GM12875 (cell line): ENCODE data around the gene ERF.

Experiments used
- H3K4me3 ChIP-seq: one replicate; pipeline ENCODE4 v1.5.1; 2011; ENCODE audit warnings: low read depth, low read length, control low read depth
- TF ChIP-seq, protein P1 (sequence below): IDR thresholded peaks from 2 replicates; pipeline ENCODE4 v1.5.1; 2011; ENCODE audit warnings: low read depth, mild to moderate bottlenecking, control low read depth, inconsistent platforms, low read length, moderate library complexity, borderline replicate concordance; ENCODE audit not compliant: insufficient read depth

Gene ERF

DNA sequence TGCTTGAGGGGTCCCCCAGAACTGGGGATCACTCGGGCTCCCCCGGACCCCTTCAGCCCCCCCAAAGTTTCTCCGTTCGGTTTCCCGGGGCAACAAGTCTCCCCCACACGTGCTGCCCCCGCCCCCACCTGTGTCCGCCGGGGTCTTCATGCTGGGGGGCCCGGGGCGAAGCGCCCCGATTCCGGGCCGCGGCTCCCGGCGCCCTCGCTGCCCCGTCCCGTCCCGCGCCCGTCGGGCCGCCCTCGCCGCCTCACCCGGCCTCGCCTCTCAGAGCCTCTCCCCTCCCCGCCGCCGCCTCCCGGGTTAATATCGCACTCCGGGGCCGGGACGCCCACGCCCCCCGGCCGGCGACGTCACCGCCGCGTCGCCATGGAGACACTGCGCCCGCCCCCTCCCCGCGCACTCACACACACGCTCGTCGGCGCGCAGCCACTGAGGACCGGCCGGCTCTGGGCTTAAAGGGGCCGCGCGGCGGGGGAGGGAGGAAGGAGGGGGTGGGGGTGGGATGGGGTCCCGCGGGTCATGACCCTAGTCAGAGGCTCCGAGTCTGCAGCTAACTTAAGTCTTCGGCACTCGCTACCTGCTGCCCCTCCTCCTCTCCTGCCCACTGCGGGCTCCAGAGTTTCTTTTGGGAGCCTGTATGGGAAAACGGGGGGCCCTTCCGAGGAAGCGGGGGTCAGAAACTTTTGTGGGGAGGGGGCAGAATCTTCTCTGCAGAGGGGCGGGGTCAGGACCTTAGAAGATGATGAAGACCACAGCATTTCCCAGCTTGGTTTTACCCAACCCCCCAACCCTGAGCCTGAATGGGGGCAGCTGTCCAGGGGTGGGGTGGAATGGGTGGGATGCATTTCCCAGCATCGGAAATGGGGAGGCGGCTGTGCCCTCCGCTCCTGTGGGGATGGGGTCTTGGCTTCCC, at the start of gene ERF:
TSS of gene ERF (minus strand) at position 279 of the 916 bp plus-strand sequence. CDS start at position 150, 129 bp downstream.
- H3K4me3 ChIP-seq: peak within 1 kb of the TSS; percentile 95
- TF ChIP-seq, protein P1, sequence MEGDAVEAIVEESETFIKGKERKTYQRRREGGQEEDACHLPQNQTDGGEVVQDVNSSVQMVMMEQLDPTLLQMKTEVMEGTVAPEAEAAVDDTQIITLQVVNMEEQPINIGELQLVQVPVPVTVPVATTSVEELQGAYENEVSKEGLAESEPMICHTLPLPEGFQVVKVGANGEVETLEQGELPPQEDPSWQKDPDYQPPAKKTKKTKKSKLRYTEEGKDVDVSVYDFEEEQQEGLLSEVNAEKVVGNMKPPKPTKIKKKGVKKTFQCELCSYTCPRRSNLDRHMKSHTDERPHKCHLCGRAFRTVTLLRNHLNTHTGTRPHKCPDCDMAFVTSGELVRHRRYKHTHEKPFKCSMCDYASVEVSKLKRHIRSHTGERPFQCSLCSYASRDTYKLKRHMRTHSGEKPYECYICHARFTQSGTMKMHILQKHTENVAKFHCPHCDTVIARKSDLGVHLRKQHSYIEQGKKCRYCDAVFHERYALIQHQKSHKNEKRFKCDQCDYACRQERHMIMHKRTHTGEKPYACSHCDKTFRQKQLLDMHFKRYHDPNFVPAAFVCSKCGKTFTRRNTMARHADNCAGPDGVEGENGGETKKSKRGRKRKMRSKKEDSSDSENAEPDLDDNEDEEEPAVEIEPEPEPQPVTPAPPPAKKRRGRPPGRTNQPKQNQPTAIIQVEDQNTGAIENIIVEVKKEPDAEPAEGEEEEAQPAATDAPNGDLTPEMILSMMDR: no peak

DNA sequence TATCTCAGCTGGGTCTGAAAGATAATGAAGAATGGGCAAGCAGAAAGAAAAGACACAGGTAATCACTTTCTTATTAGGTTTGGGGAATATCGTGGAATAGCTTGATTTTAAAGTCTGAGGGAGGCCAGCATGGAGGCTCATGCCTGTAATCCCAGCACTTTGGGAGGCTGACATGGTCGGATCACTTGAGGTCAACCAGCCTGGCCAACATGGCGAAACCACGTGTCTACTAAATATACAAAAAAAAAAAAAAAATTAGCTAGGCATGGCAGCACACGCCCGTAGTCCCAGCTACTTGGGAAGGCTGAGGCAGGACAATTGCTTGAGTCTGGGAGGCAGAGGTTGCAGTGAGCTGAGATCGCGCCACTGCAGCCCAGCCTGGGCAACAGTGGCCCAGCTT, 48.9 kb upstream of the ERF start:
- no peak overlapping the region for H3K4me3 ChIP-seq

DNA sequence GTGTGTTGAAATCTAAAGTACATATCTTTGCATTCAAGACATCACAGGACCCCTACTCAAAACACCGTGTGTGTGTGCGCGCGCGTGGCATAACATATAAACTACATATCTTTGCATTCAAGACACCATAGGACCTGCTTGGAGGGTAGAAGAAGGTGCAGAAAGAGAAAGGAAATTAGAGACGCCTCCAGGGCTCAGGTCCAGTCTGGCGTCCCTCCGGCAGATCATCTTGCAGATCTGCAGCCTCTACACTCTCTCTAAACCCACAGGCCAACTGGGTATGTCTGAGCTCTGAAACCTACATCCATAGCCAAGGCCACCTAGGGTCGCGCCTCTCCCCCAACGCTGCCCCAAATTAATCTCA, 48.2 kb upstream of the ERF start:
- peak overlapping the region; percentile 84 for H3K4me3 ChIP-seq
- TF ChIP-seq, protein P1: no peak

More for the DNA sequence above, 48.9 kb upstream of the ERF start:
- TF ChIP-seq, protein P1: no peak

DNA sequence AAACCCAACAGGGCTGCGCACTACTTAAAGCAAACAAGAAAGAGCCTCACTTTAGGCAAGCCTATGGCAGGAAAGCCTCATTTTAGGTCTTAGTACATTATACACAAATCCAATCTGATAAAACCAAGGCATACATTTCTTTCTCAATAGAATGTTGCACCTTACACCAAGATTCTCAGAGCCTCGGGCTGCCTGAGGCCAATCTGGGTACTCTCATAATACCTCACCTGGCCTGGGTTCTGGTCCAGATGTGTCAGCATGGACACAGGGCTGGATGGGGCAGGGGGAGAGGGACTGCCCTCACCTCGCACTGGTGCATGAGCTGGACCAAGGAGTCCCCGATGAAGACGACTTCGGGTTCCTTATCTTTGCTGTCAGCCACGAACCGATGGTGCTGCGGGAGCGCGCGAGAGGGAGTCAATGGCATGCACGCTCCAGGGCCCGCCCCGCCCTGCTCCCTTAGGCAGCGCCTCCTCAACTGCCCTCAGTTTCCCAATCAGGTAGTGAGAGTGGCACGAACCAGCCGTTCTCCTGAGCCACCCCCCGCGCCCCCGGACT, 46.8 kb upstream of the ERF start, which contains the start of gene PRR19:
TSS of gene PRR19 (plus strand) at position 487 of the 558 bp plus-strand sequence. CDS start 7,453 bp downstream, outside the sequence.
- TF ChIP-seq, protein P1: no peak
- H3K4me3 ChIP-seq: peak within 1 kb of the TSS; percentile 84

DNA sequence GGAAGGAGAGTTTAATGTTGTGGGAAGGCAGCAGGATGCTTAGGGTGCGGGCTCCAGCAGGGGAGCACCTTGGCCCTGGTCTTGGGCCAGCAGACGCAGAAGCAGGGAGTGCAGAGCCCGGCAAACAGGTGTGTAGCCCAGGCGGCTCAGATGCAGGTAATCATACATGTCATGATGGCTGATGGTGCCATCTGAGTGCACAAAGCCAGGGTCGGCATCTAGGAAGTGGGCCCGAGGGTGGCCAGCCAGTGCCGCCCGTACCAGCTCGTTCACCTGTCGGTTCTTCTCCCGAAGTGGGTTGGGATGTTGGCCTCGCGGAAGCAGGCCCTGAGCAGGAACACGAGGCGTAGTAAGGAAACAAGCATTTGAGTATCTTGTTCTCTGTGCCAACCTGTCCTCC, 42.1 kb upstream of the ERF start:
- no peak overlapping the region for H3K4me3 ChIP-seq
- TF ChIP-seq, protein P1: no peak

DNA sequence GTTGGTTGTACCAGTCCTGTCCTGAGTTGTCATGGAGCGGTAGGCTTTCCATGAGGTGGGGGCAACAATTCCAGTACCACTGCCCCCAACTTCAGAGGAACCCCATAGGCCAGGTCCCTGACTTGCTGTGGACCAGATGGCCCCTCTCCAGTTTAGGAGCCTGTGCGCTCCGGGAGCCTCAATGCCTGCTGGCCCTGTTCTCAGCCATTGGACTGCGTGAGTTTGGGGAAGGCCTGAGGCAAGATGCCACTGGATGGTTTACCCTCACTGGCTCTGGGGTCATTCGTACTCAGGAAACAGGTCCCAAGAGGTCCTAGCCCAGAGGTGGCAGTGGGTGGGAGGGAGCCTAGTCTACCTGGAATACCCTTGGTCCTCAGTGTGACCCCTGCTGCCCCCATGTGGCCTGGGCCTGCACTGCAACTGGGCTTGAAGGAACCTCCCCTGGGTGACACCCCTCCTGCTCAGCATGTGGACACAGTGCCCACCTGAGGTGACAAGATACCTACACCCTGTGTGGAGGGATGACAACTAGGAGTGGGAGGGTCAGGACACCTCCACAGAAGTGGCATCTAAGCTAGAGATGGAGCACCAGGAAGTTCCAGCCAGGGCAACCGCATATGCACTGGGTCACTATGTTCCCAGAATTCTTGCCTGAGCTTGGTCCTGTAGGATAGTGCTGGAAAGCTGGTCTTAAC, 41.0 kb upstream of the ERF start:
- H3K4me3 ChIP-seq: no peak overlapping the region
- TF ChIP-seq, protein P1: peak; percentile 98
